Memory B cell (primary cell): Measurements from ENCODE around the gene SARS1.
"Not testable (repeated sequence)": the region's sequence is repeated elsewhere in the genome, so short reads cannot be mapped to it uniquely, and the experiment has no call there.

Experiments
- ATAC-seq: fragments of 150-1000 bp; cut with Tn5 transposase; 2 replicates; pipeline ENCODE4 v1.10.0; 2021; ENCODE audit warnings: low read depth, mild to moderate bottlenecking, moderate library complexity
- DNase-seq, 2 donors: peaks; one replicate each; pipeline ENCODE4 v3.0.0; 2022; ENCODE audit warnings: low spot score in 2 of 2
- H3K27ac Mint-ChIP-seq: one replicate; pipeline ENCODE4 v1.8.0; 2022; ENCODE audit warnings: mild to moderate bottlenecking, moderate library complexity, mixed read lengths
- H3K27me3 Mint-ChIP-seq: one replicate; pipeline ENCODE4 v1.8.0; 2022; ENCODE audit warnings: mixed read lengths
- H3K36me3 Mint-ChIP-seq: one replicate; pipeline ENCODE4 v1.8.0; 2022; ENCODE audit warnings: mild to moderate bottlenecking, mixed read lengths
- H3K4me1 Mint-ChIP-seq: one replicate; pipeline ENCODE4 v1.8.0; 2022; ENCODE audit warnings: mixed read lengths
- H3K4me3 Mint-ChIP-seq: one replicate; pipeline ENCODE4 v1.8.0; 2022; ENCODE audit warnings: mild to moderate bottlenecking, moderate library complexity, mixed read lengths
- H3K9me3 Mint-ChIP-seq: one replicate; pipeline ENCODE4 v1.8.0; 2022; ENCODE audit warnings: mixed read lengths

The SARS1 gene

GRCh38 chr1:109282952-109283747 is 69.4 kb downstream of the SARS1 start, which contains the start of gene PSRC1:
TSS of gene PSRC1 (minus strand) at chr1:109283145.
- Mint-ChIP-seq H3K9me3 (no peaks in the 10 kb centered on the region), H3K4me1 (peaks cover 7% of the 10 kb centered on the region), H3K27ac (peak within 1 kb of the TSS; percentile 68), H3K36me3 (no peaks in the 10 kb centered on the region), H3K27me3 (peaks cover 3% of the 10 kb centered on the region), H3K4me3 (peak within 1 kb of the TSS; percentile 97)
- DNase-seq: peak; percentile 83 to 92
- peak; percentile 96 for ATAC-seq

GRCh38 chr1:109283748-109284600 is 70.3 kb downstream of the SARS1 start:
- DNase-seq (no peak), ATAC-seq (no peak)
- Mint-ChIP-seq H3K36me3 (no peaks in the 10 kb centered on the region), H3K4me3 (peak overlapping the region; percentile 97), H3K9me3 (no peaks in the 10 kb centered on the region), H3K27ac (no peak overlapping the region), H3K4me1 (peaks cover 7% of the 10 kb centered on the region), H3K27me3 (peaks cover 5% of the 10 kb centered on the region)

GRCh38 chr1:109286762-109287161 is 73.0 kb downstream of the SARS1 start:
- H3K4me3 Mint-ChIP-seq, ATAC-seq, DNase-seq, H3K4me1 Mint-ChIP-seq, H3K36me3 Mint-ChIP-seq, H3K9me3 Mint-ChIP-seq, H3K27me3 Mint-ChIP-seq, H3K27ac Mint-ChIP-seq: not testable (repeated sequence)
